HG02884 (cell line): Measurements from ENCODE around the gene KCNJ12.
"Not testable (repeated sequence)": the region's sequence is repeated elsewhere in the genome, so short reads cannot be mapped to it uniquely, and the experiment has no call there.

Experiments
- ATAC-seq: cut with Tn5 transposase; IDR thresholded peaks from one replicate; pipeline ENCODE4 v1.9.1; 2021; ENCODE audit warnings: mild to moderate bottlenecking, moderate library complexity; ENCODE audit not compliant: unreplicated experiment

The KCNJ12 gene

GRCh38 chr17:21348926-21349261, 27.3 kb upstream of the KCNJ12 start:
- not testable (repeated sequence) for ATAC-seq

GRCh38 chr17:21349358-21350050, 26.7 kb upstream of the KCNJ12 start:
- ATAC-seq, result not testable (repeated sequence)

GRCh38 chr17:21350495-21350894, 25.7 kb upstream of the KCNJ12 start:
- not testable (repeated sequence) for ATAC-seq

GRCh38 chr17:21351366-21352065, 24.6 kb upstream of the KCNJ12 start:
- ATAC-seq, result no peak

DNA sequence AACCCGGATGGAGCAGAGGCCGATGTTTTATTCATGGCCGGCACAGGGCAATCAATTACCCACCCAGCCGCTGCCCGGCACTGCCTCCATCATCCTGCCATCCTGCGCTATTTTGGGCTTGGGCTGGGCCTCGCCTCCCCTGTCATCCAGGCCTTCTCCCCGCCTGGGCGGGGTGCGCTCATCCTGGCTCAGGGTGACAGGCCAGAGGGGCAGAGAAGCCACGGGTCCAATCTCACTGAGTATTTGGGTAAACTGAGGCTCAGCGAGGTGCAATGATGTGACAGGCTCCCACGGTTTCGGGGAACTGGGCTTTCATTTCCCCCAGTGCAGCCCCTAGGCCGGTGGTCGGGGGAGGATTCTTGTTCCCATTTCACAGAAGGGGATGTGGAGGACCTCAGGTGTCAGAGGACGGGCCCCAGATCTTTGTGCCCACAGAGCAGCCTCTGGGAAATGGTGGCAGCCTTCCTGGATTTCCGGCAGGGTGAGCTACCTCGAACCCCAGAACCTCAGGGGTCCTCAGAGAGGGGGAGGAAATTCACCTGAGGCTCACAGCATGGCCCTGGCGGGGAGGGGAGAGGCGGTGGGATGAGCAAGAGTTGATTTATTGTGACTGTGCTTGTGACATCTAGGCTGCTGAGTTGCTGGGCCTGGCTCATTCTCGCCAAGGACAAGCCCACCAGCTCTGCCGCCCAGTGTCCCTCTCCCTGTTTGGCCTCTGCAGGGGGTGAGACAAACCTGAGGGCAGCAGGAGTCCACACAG, 23.8 kb upstream of the KCNJ12 start:
- ATAC-seq, result no peak

GRCh38 chr17:21352981-21353265, 23.2 kb upstream of the KCNJ12 start:
- ATAC-seq, result no peak

DNA sequence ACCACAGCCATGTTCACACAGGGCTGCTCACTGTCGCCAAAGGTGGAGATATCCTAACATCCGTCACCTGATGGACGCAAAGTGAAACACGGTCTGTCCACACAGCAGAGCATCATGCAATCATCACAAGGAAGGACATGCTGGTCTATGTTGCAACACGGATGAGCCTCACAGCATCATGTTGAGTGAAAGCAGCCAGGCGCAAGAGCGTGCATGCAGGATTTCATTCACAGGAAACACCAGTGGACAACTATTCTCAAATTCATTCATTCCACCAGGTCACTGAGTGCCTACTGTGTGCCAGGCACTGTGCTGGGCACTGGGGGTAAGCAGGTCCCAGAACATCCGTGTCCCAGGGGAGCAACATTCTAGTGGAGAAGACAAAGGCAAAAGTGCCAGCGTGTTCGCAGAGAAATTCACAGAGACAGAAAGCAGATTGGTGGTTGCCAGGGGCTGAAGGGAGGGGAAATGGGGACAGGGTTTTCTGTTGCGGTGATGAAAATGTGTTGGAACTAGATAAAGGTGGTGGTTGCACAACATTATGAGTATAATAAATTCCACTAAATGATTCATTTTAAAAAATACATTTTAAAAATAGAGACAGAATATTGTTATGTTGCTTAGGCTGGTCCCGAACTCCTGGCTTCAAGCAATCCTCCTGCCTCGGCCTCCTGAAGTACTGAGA, 22.7 kb upstream of the KCNJ12 start:
- ATAC-seq, result no peak

DNA sequence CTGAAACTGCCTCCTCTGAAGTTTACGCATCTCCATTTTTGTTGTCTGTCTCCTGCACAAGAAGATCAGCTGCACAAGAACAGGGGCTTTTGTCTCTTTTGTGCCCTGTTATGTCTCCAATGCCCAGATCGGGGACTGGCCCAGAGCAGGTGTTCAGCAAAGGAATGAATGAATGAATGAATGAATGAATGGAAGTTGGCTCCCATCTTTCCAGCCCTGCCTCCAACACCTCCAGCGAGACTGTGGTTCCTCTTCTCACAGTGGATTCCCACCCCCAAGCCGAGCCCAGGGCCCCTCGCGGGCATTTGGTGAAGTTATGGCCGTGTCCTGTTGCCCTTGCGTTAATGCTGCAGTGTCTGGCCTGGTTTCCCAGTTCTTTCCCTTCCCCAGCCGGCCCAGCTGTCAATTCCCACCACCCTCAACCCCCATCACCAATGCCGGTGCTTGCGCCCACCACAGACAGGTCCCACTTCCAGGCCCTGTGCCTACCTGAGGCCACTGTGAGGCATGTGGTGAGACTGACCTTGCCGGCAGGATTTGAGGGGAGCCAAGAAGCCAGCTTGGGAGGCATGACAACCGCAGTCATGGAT, 21.3 kb upstream of the KCNJ12 start:
- ATAC-seq, result no peak

- no peak for ATAC-seq
Observed at GRCh38 chr17:21355586-21355985, 20.6 kb upstream of the KCNJ12 start.

GRCh38 chr17:21356537-21357127, 19.5 kb upstream of the KCNJ12 start:
- ATAC-seq, result no peak

GRCh38 chr17:21357281-21357680, 18.9 kb upstream of the KCNJ12 start:
- ATAC-seq, result no peak

GRCh38 chr17:21357696-21358656, 18.2 kb upstream of the KCNJ12 start:
- no peak for ATAC-seq

- no peak for ATAC-seq
Observed at GRCh38 chr17:21358682-21359482, 17.3 kb upstream of the KCNJ12 start.

DNA sequence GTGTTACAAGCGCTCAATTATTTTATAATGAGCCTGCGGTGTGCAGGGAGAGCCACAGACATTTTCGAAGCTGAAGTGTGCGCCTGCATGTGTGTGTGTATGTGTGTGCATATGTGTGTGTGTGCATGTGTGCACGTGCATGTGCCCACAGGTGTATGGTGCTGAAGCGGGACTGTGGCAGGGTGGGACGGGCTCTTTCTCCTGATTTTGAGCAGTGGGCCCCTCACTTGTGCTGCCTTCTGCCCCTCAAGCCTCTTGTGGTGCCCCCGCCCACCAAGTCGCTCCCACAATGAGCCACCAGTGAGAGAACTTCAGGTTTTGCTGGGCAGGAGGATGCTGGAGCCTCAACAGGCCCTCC, 16.7 kb upstream of the KCNJ12 start:
- no peak for ATAC-seq

GRCh38 chr17:21360048-21360447, 16.1 kb upstream of the KCNJ12 start:
- no peak for ATAC-seq

DNA sequence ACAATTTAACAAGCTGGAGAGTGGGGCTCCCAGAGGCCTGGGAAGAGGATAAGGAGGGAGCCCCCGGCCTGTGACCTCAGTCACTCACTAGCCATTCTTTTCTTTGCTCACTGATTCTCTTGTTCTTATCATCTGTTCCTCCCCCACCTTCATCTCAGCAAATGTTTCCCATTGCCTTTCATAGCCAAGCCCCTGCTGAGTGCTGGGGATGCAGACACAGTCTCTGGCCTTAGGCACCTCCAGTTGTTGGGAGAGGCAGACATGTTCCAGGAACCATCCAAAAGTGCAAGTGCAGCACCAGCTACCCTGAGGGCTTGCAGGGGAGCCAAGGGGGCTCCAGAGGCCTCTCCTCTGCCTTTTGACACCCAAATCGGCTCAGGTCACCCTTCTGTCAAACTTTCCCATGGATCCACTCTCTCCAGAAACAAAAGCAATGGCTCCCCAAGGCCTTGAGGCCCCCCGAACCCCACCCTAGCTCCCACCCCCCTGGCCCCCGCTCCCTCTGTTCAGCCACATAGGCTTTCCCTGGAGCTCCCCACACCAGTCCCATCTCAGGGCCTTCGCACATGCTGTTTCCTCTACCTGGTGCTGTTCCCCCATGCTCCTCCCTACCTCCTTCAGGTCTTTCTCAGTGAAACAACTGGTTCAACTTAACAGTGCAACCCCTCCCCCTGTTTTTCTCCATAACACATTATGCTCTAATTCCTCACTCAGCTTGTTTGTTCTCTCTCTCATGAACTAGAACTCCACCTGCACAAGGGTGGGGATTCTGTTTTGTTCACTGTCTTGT, 14.9 kb upstream of the KCNJ12 start:
- ATAC-seq, result no peak

- no peak for ATAC-seq
Observed at GRCh38 chr17:21362331-21362931, 13.7 kb upstream of the KCNJ12 start.
